Breast epithelium (tissue), 3 donors: Measurements from ENCODE around the gene GAPDH.

ENCODE experiments used
- CTCF ChIP-seq, 3 donors: fragments of 450-650 bp; IDR thresholded peaks; one replicate each; pipeline ENCODE4 v1.5.1; 2016 to 2017; ENCODE audit warnings: antibody characterized with exemption in 3 of 3, mild to moderate bottlenecking in 3 of 3, moderate library complexity in 3 of 3
- POLR2A ChIP-seq: fragments of 450-650 bp; IDR thresholded peaks from one replicate; pipeline ENCODE4 v1.6.1; 2016; ENCODE audit warnings: antibody characterized with exemption, mild to moderate bottlenecking, moderate library complexity
- POLR2AphosphoS5 ChIP-seq, 3 donors: sonication (generic); formaldehyde crosslinking; IDR thresholded peaks; one replicate each; pipeline ENCODE4 v1.6.1; 2017; ENCODE audit warnings: antibody characterized with exemption in 3 of 3

- TF ChIP-seq CTCF (IDR thresholded peaks at IDR 0.05) (no peak), POLR2A (no peak), POLR2AphosphoS5 (IDR thresholded peaks at IDR 0.05) (no peak)
Measured at GRCh38 chr12:6535697-6535946, 1.3 kb downstream of the GAPDH start.
